Measurements from ENCODE around the gene ITPRID2.

GRCh38 chr2:181886192-181886591 lies 5.3 kb upstream of the ITPRID2 start:
- TF ChIP-seq CTCF (IDR thresholded peaks at IDR 0.05) (no peak), POLR2A (IDR thresholded peaks at IDR 0.05) (no peak)
